Measurements from ENCODE around the gene ZNF580.

Gene ZNF580

DNA sequence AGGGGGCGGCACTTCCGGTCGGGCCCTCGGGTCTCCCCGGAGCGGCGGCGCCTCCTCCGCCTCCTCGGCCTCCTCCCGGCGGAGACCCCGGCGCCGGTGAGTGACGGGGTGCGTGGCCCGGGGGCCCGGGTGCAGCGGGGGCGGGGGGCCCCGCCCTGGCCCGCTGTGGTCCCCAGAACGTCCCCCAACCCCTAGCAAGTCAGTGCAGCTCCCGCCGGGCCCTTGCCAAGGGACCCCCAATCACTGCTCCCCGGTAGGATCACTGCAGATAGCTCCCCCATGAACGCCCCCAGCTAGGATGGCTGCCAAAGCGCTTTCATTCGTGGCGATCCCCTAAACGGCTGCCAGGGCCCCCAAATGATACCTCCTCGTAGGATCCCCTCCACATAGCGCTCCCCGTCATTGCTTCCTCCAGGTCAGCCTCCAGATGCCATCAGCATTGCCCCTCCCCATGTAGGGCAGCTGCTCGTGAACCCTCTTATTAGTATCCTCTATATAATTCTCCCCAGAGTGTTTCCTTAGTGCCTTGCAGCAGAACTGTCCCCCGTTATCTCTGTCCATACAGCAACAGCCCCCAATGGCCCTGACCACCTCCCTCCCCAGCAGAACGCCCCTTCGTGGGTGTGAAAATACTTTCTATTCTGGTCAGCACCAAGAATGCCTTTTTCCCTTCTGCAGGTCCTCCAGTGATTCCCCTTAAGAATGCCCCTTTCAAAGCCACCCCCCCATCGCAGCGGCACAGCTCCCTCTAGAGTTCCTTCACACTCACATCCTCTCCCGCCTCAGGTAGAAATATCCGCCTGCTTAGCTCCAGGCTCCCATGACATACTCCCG lies 34.9 kb upstream of the ZNF580 start, which contains the start of gene ZNF865:
Gene ZNF865, plus strand, starts transcription at position 11 of the 834 bp plus-strand sequence. CDS start 7,972 bp downstream, outside the sequence.
- DNase-seq (ENCODE audit: low read depth in 3 of 3) = peak; percentile 56 to 69 (median 62)

DNA sequence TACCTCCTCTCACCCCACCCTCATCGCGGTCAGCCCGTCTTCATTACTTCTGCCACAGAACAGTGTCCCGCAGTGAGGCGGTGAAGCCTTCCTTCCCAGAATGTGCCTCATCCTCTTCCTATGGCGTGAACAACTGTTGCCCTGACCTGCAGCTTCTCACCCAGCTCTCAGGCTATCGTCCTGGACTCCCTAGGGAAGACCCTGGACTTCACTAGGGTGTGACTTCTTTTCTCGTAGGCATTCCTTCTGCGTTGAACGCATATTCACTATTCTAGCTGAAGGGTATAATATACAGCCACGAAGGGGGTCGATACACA lies 34.4 kb upstream of the ZNF580 start:
- DNase-seq (ENCODE audit: low read depth in 3 of 3) = no peak

DNA sequence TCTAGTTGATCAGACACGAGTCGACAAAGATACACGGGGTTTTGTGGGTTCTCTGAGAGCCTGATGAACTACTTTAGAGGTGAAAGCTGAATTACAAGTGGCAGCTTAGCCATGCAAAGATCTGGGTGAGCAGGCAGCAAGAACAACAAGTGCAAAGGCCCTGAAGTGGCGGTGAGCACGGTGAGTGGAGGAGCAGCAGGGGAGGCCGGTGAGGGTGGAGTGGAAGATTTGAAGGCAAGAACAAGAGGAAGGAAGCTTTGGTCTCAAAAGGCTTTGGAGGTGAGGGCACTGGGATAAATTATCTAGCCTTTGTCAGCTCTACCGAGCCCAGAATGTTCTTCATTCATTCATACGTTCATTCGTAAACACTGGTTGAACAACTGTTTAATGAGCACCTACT lies 34.0 kb upstream of the ZNF580 start:
- DNase-seq (ENCODE audit: low read depth in 3 of 3) = no peak

DNA sequence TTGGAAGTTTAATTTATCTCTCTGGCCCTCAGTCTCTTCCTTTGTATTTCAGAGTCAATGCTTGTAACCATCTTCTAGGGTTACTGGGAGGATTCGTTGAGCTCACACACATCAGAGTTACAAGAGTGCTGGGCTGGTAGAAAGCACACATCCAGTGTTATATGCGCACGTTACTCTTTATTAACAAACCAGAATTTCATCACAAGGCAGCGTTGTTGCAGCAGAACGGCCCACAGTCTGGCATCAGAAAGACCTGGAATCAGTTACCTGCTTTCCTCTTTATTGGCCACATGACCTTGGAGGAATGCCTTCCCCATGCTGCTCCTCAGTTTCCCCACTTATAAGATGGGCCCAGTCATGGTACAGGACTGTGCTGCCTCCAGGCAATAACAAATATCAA lies 31.5 kb upstream of the ZNF580 start:
- DNase-seq (ENCODE audit: low read depth in 3 of 3) = no peak

DNA sequence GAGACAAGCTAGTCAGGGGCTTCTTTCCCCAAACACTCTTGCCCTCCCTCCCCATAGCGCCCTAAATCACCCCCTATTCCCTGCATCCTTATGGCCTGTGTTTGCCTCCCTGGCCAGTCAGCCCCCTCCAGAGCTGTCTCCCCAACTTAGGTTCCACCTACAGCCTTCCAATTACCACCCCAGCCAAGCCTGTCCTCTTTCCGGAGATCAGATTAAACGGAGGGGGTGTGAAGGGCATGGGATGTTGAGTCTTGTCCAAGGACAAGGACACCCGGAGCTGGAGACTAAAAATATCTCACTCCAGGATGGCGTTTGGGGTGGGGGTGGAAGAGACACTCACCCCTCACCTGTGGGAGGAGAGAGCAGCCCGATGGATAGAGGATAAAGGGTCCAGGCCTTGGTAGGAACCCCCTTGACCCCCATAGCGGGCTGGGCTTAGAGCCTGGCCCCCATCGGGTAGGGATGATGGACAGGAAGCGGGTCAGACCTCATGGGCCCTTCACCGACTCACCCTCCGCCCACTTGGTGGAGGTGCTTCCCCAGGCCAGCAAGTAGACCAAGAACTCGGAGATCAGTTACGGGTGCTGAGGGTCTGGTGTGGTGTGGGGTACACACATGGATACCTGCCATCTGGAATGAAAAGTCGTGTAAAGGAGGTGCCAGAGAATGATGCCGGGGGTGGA lies 29.4 kb upstream of the ZNF580 start:
- DNase-seq (ENCODE audit: low read depth in 3 of 3) = no peak

DNA sequence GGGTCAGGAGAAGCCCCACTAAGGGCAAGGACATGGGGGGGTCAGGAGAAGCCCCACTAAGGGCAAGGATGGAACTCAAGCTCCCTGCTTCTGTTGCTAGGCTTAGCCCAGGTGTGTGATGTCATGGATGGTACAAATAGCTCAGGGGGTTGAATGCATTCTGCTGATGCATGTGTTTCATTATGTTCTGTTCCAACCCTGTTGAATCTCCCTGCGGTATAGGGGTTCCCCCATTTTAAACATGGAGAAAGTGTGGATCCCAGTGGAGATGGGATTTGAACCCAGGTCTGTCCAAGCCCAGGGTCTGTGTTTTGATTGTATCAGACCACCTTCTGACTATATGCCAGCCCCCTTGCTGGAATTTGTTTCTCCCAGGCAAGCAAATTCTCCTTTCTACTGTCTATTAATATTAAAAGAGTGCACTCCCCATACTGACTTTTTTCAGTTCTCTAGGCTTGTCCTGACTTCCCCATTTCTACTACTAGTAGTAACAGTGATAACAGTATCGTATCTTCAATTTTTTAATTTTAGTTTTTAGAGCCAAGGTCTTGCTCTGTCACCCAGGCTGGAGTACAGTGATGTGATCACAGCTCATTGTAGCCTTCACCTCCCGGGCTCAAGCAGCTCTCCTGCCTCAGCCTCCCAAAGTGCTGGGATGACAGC lies 28.7 kb upstream of the ZNF580 start:
- DNase-seq (ENCODE audit: low read depth in 3 of 3) = no peak

DNA sequence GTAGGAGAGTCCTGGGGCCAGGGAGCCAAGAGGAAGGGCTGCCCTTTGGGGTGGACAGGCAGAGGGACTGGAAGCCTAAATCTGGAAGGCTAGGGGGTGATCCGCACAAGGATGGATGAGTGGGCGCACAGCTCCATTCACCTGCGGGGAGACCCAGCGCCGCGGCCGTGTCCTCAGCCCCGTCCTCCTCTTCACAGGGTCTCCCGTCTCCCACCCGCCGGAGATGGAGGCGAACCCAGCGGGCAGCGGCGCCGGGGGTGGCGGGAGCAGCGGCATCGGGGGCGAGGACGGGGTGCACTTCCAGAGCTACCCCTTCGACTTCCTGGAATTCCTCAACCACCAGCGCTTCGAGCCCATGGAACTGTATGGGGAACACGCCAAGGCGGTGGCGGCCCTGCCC lies 27.4 kb upstream of the ZNF580 start:
- no peak for DNase-seq (ENCODE audit: low read depth in 3 of 3)

DNA sequence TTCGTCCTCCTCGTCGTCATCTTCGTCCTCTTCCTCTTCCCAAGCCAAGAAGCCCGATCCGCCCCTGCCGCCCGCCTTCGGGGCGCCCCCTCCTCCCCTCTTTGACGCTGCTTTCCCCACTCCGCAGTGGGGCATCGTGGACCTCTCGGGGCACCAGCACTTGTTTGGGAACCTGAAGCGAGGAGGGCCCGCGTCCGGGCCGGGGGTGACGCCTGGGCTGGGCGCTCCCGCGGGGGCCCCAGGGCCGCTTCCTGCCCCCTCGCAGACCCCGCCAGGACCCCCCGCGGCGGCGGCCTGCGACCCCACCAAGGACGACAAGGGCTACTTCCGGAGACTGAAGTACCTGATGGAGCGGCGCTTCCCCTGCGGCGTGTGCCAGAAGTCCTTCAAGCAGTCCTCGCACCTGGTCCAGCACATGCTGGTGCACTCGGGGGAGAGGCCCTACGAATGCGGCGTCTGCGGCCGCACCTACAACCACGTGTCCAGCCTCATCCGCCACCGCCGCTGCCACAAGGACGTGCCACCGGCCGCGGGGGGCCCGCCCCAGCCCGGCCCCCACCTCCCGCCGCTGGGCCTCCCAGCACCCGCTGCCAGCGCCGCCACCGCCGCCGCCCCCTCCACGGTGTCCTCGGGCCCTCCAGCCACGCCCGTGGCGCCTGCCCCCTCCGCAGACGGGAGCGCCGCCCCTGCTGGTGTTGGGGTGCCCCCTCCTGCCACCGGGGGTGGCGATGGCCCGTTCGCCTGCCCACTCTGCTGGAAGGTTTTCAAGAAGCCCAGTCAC lies 26.7 kb upstream of the ZNF580 start:
- no peak for DNase-seq (ENCODE audit: low read depth in 3 of 3)

DNA sequence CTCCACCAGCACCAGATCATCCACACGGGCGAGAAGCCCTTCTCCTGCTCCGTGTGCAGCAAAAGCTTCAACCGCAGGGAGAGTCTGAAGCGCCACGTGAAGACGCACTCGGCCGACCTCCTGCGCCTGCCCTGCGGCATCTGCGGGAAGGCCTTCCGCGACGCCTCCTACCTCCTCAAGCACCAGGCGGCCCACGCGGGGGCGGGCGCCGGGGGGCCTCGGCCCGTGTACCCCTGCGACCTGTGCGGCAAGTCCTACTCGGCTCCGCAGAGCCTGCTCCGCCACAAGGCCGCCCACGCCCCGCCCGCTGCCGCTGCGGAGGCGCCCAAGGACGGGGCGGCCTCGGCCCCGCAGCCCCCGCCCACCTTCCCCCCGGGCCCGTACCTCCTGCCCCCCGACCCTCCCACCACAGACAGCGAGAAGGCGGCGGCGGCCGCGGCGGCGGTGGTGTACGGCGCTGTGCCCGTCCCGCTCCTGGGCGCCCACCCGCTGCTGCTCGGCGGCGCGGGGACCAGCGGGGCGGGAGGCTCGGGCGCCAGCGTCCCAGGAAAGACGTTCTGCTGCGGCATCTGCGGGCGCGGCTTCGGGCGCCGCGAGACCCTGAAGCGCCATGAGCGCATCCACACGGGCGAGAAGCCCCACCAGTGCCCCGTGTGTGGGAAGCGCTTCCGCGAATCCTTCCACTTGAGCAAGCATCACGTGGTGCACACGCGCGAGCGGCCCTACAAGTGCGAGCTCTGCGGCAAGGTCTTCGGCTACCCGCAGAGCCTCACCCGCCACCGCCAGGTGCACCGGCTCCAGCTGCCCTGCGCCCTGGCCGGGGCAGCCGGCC lies 25.9 kb upstream of the ZNF580 start:
- no peak for DNase-seq (ENCODE audit: low read depth in 3 of 3)

DNA sequence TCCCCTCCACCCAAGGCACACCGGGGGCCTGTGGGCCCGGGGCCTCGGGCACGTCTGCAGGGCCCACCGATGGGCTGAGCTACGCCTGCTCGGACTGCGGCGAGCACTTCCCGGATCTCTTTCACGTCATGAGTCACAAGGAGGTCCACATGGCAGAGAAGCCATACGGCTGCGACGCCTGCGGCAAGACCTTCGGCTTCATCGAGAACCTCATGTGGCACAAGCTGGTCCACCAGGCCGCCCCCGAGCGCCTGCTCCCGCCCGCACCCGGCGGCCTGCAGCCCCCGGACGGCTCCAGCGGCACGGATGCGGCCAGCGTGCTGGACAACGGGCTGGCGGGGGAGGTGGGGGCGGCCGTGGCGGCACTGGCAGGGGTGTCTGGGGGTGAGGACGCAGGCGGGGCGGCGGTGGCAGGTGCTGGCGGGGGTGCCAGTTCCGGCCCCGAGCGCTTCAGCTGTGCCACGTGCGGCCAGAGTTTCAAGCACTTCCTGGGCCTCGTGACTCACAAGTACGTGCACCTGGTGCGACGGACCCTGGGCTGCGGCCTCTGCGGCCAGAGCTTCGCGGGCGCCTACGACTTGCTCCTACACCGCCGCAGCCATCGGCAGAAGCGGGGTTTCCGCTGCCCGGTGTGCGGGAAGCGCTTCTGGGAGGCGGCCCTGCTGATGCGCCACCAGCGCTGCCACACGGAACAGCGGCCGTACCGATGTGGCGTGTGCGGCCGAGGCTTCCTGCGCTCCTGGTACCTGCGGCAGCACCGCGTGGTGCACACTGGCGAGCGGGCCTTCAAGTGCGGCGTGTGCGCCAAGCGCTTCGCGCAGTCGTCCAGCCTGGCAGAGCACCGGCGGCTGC lies 25.0 kb upstream of the ZNF580 start:
- no peak for DNase-seq (ENCODE audit: low read depth in 3 of 3)

DNA sequence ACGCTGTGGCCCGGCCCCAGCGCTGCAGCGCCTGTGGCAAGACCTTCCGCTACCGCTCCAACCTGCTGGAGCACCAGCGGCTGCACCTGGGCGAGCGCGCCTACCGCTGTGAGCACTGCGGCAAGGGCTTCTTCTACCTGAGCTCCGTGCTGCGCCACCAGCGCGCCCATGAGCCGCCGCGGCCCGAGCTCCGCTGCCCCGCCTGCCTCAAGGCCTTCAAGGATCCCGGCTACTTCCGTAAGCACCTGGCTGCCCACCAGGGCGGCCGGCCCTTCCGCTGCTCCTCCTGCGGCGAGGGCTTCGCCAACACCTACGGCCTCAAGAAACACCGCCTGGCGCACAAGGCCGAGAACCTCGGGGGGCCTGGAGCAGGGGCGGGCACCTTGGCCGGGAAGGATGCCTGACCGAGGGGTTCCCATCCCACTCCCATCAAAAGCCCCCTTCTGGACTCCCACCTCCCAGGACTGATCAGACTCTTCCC lies 24.4 kb upstream of the ZNF580 start:
- DNase-seq (ENCODE audit: low read depth in 3 of 3) = no peak

DNA sequence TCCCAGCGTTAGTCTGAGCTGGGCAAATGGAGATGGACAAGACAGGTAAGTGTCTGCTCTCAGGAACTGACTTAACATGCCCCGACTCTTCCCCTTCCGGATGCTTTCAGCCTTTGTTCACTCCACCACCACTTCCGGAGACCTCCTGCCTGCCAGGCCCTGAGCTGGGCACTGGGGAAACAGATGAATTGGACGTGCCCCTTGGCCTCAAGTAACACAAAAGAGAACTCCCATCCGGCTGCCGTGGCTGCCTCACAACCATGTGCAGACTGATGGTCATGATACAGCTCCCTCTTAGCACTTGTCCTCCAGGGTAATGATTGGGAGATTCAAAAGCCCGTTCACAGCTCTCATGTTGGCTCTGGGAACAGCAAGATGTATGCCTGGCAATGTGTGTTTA lies 23.4 kb upstream of the ZNF580 start:
- no peak for DNase-seq (ENCODE audit: low read depth in 3 of 3)

DNA sequence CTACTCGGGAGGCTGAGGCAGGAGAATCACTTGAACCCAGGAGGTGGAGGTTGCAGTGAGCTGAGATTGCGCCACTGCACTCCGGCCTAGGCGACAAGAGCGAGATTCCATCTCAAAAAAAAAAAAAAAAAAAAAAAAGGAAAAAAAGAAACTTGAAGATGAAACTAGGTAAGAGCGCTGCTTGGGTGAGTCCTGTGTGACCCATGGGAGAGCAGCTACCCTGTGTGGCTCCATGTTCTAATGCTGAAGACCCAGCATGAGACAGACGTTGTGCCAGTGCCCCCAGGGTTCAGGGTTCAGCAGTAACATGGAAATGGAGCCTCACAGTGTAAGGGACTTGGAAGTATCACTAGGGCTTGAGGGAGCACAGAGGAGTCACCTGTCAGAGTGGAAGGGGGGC lies 22.4 kb upstream of the ZNF580 start:
- no peak for DNase-seq (ENCODE audit: low read depth in 3 of 3)

DNA sequence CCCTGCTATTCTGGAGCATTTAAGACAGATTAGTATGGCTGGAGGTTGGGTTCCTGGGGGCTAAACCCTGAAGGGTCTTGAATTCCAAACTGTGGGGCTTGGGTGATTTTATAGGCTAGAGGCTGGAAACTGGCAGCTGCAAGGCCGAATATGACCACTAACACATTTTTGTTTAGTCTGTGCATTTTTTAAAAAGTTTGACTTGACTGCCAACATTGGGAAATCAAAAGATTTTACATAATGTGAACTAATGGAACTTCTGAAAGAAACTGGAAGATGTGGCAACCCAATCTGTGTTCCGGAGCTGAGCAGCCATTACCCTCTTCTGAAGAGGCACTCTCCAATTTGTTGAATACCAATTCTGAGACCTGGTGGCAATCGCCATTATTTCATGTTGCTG lies 21.5 kb upstream of the ZNF580 start:
- no peak for DNase-seq (ENCODE audit: low read depth in 3 of 3)

DNA sequence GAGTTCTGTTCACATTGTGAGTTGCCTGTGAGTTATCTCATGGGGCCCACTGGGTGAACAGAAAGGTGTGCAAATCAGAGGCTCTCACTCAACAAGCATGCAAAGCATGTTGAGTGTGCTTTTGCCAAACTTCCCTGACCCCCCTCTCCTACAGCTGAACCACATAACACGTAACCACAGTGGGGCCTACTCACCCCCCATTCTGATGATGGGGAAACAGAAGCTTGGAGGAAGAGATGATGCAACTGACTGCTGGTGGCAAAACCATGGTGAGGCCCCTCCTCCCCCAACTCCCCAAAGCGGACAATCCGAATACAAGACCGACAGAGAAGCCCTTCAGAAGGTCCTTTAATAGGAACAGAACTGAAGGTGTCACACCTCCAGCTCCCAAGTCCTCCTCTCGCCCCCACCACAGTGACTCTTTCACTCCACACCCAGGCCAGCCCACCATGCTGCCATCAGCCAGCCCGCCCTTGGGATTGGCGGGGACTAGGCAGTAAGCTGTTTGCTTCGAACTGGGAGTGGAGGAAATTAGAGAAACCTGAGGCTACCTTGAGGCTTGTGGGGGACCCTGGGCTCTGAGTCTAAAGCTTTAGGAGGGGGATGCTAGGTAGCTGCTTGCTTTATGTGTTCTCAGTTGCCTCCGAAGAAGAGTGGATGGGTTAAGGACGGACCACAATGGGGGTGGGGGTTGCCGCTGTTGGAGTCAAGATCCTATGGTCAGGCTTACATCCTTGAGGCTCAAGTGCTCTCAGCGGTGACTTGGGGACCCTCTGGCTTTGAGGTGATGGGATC lies 20.2 kb upstream of the ZNF580 start:
- DNase-seq (ENCODE audit: low read depth in 3 of 3) = no peak

DNA sequence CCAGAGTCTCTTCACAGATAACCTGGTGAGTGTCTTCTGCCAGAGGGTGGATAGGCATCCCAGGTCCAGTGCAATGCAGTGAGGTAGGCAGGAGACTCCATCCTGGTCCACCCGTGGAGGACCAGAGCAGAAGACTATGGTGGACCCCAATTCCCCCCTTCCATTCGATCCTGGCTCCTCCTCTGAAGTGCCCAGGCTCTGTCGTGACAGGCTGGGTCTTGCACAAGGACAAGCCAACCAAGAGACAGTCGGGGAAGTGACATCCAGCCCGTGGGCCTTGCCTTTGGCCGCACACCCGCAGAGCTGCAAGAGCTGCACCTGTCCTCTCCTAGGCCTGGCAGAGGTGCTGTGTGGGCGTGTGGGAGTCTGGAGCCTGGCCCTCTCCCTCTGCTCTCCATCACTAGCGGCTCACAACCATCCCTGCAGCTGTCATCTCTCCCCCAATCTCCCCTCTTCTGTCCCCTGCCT lies 19.6 kb upstream of the ZNF580 start:
- DNase-seq (ENCODE audit: low read depth in 3 of 3) = no peak

DNA sequence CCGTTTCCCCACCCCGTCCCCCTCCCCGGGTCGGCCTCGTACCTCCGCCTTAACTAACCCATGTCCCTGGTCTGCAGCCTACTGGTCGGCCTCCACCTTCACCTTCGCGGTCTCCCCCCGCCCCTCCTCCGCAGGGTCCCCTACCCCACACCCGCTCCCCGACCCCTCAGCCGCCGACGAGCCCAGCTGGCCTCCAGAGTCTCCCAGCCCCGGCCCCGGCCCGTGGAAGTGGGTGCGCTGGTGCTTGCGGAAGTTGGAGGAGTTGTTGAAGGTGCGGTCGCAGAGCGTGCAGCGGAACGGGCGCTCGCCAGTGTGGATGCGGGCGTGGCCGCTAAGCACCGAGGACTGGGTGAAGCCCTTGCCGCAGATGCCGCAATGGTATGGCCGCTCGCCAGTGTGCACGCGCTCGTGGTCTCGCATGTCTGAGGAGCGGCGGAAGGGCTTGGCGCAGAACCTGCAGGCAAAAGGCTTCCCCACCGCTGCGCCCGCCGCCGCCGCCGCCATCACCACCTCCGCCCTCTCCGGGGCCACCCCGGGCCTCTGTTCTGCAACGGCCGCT lies 19.1 kb upstream of the ZNF580 start:
- no peak for DNase-seq (ENCODE audit: low read depth in 3 of 3)

DNA sequence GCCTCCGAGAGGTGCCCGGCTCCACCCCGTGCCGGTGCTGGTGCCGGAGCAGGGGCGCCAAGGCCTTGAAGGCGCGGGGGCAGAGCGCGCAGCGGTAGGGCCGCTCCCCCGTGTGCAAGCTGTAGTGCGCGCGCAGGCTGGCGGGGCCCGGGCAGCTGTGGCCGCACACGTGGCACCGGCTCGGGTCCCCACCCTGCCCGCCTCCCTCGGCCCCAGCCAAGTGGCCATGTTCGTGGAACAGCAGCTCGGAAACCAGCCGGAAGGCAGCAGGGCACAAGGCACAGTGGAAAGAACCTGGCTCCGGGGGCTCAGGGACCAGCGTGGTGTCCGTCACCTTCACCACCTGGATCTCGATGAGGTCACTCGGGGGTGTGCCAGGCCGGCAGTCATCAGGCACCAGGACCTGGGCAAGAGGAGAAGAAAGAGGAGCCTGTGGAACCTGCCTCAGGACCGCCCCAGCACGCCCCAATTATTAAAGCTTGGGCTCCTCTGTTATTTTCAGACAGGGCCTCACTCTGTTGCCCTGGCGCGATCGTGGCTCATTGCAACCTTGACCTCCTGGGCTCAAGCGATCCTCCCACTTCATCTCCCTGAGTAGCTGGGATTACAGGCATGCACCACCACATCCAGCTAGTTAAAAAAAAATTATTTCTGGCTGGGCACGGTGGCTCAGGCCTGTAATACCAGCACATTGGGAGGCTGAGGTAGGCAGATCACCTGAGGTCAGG lies 18.4 kb upstream of the ZNF580 start:
- no peak for DNase-seq (ENCODE audit: low read depth in 3 of 3)

Measured in stimulated activated CD4-positive, alpha-beta T cell treated with anti-CD3 and anti-CD28 coated beads, TNF-alpha, amount 100 ng/mL, for 24 hours (primary cell).